ENCODE measurements around the gene FTO. TPM values are rescaled to one million over a fixed set of nuclear protein-coding genes. Genes with fewer than 3 reads are reported as not detected.

Gene FTO
- total and polyA plus RNA-seq, 2 of the 13 experiments (the other 11 are each of a cell fraction or from before 2014, with no cell fraction given) = 41.6 to 55.8 TPM

DNA sequence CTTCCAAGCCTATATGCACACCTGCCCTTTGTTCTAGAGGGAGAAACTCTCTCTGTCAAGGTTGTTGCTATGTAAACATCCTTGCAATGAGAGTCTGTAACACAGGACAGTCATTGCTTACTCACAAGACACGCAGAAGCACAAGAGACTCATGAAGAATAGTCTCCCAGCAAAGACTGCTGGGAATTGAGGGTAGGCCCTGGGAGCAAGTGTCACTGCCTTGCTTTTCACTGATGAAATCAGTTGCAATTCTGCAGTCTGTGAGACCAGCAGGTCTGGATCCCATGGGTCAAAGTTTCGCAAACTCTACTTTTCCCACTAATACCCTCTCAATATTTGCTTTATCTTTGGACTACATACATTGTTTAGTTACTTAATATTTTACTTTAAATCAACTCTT lies 177.4 kb downstream of the FTO start (continued):
- TF ChIP-seq, protein P1, sequence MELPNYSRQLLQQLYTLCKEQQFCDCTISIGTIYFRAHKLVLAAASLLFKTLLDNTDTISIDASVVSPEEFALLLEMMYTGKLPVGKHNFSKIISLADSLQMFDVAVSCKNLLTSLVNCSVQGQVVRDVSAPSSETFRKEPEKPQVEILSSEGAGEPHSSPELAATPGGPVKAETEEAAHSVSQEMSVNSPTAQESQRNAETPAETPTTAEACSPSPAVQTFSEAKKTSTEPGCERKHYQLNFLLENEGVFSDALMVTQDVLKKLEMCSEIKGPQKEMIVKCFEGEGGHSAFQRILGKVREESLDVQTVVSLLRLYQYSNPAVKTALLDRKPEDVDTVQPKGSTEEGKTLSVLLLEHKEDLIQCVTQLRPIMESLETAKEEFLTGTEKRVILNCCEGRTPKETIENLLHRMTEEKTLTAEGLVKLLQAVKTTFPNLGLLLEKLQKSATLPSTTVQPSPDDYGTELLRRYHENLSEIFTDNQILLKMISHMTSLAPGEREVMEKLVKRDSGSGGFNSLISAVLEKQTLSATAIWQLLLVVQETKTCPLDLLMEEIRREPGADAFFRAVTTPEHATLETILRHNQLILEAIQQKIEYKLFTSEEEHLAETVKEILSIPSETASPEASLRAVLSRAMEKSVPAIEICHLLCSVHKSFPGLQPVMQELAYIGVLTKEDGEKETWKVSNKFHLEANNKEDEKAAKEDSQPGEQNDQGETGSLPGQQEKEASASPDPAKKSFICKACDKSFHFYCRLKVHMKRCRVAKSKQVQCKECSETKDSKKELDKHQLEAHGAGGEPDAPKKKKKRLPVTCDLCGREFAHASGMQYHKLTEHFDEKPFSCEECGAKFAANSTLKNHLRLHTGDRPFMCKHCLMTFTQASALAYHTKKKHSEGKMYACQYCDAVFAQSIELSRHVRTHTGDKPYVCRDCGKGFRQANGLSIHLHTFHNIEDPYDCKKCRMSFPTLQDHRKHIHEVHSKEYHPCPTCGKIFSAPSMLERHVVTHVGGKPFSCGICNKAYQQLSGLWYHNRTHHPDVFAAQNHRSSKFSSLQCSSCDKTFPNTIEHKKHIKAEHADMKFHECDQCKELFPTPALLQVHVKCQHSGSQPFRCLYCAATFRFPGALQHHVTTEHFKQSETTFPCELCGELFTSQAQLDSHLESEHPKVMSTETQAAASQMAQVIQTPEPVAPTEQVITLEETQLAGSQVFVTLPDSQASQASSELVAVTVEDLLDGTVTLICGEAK (IDR thresholded peaks at IDR 0.05) = no peak
- TF ChIP-seq, protein P1 (CRISPR knock-in tag; IDR thresholded peaks at IDR 0.05) = no peak
- TF ChIP-seq, protein P2, sequence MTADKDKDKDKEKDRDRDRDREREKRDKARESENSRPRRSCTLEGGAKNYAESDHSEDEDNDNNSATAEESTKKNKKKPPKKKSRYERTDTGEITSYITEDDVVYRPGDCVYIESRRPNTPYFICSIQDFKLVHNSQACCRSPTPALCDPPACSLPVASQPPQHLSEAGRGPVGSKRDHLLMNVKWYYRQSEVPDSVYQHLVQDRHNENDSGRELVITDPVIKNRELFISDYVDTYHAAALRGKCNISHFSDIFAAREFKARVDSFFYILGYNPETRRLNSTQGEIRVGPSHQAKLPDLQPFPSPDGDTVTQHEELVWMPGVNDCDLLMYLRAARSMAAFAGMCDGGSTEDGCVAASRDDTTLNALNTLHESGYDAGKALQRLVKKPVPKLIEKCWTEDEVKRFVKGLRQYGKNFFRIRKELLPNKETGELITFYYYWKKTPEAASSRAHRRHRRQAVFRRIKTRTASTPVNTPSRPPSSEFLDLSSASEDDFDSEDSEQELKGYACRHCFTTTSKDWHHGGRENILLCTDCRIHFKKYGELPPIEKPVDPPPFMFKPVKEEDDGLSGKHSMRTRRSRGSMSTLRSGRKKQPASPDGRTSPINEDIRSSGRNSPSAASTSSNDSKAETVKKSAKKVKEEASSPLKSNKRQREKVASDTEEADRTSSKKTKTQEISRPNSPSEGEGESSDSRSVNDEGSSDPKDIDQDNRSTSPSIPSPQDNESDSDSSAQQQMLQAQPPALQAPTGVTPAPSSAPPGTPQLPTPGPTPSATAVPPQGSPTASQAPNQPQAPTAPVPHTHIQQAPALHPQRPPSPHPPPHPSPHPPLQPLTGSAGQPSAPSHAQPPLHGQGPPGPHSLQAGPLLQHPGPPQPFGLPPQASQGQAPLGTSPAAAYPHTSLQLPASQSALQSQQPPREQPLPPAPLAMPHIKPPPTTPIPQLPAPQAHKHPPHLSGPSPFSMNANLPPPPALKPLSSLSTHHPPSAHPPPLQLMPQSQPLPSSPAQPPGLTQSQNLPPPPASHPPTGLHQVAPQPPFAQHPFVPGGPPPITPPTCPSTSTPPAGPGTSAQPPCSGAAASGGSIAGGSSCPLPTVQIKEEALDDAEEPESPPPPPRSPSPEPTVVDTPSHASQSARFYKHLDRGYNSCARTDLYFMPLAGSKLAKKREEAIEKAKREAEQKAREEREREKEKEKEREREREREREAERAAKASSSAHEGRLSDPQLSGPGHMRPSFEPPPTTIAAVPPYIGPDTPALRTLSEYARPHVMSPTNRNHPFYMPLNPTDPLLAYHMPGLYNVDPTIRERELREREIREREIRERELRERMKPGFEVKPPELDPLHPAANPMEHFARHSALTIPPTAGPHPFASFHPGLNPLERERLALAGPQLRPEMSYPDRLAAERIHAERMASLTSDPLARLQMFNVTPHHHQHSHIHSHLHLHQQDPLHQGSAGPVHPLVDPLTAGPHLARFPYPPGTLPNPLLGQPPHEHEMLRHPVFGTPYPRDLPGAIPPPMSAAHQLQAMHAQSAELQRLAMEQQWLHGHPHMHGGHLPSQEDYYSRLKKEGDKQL (CRISPR knock-in tag; IDR thresholded peaks at IDR 0.05; ENCODE audit: low read depth) = peak; percentile 54; the same call in 1 of the 2 replicates
- TF ChIP-seq IRF2 (CRISPR knock-in tag; IDR thresholded peaks at IDR 0.05) (peak; percentile 87), DMAP1 (CRISPR knock-in tag; IDR thresholded peaks at IDR 0.05) (peak; percentile 63; the same call in 1 of the 2 replicates), ZKSCAN8 (CRISPR knock-in tag; IDR thresholded peaks at IDR 0.05; ENCODE audit: borderline replicate concordance) (0 out of 2 replicates have a peak, but pooled peaks have one; percentile 64), SAP130 (CRISPR knock-in tag; IDR thresholded peaks at IDR 0.05; ENCODE audit: low read depth) (peak; percentile 53; the same call in 1 of the 2 replicates), WIZ (CRISPR knock-in tag; IDR thresholded peaks at IDR 0.05) (no peak), ZNF616 (CRISPR knock-in tag; IDR thresholded peaks at IDR 0.05; ENCODE audit: low read depth) (no peak), RBAK (CRISPR knock-in tag; IDR thresholded peaks at IDR 0.05) (no peak), ZNF761 (CRISPR knock-in tag; conservative IDR thresholded peaks at IDR 0.05) (peak; percentile 71; the same call in 1 of the 2 replicates), ZNF878 (CRISPR knock-in tag; IDR thresholded peaks at IDR 0.05) (peak; percentile 61; the same call in 1 of the 2 replicates), ARHGAP35 (CRISPR knock-in tag; IDR thresholded peaks at IDR 0.05; ENCODE audit: borderline replicate concordance) (no peak), ZNF563 (CRISPR knock-in tag; IDR thresholded peaks at IDR 0.05) (no peak), ELF3 (CRISPR knock-in tag; IDR thresholded peaks at IDR 0.05) (peak; percentile 71)
- TF ChIP-seq, protein P3, sequence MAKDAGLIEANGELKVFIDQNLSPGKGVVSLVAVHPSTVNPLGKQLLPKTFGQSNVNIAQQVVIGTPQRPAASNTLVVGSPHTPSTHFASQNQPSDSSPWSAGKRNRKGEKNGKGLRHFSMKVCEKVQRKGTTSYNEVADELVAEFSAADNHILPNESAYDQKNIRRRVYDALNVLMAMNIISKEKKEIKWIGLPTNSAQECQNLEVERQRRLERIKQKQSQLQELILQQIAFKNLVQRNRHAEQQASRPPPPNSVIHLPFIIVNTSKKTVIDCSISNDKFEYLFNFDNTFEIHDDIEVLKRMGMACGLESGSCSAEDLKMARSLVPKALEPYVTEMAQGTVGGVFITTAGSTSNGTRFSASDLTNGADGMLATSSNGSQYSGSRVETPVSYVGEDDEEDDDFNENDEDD (CRISPR knock-in tag; IDR thresholded peaks at IDR 0.05; ENCODE audit: borderline replicate concordance) = 0 out of 2 replicates have a peak, but pooled peaks have one; percentile 39
